HT-29 (cell line): ENCODE data around the gene IL1RL2. TPM values are rescaled to one million over a fixed set of nuclear protein-coding genes. Genes with fewer than 3 reads are reported as not detected.

Experiments used
- DNase-seq: peaks from one replicate; pipeline ENCODE4 v3.0.0-alpha.2; 2015; ENCODE audit warnings: low spot score
- total RNA-seq: library from RNA; depleted of rRNA; stranded (reverse); fragments of >200 nt; shearing (Covaris generic); gene quantifications from 2 replicates; pipeline ENCODE4 v1.2.3, GENCODE V29; 2014

Gene IL1RL2
- total RNA-seq, 1 experiment from 2014 or later = 2.4 TPM

DNA sequence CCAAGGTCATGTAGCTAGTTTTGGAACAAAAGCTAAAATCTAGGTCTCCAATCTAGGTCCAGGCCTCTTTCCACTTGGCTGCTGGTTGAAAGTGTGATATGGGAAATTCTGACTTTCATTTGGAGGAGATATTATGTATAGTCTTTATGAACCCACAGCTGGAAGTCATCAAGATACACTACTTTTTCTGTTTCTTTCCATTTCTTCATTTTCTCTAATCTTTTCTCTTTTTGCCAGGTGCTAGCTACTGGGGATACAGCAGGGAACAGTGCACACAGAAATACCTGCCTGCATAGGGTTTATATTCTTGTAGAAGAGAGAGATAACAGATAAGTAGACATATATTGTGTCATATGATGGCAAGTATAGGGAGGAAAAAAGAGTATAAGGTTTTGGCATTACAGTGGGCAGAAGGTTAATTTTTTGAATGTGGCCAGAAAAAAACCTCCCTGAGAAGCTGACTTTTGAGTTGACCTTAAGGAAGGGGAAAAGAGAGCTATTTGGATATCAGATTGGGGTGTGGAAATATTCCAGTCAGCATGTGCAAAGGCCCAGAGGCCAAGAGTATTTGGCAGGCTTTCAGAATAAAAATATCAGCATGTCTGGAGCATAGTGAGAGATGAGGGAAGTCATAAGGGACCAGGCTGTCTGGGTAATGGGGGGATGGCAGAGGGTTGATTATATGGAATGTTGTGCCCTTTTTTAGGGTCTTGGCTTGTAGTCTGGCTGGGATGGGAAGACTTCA is 28.6 kb upstream of the IL1RL2 start:
- no peak for DNase-seq

DNA sequence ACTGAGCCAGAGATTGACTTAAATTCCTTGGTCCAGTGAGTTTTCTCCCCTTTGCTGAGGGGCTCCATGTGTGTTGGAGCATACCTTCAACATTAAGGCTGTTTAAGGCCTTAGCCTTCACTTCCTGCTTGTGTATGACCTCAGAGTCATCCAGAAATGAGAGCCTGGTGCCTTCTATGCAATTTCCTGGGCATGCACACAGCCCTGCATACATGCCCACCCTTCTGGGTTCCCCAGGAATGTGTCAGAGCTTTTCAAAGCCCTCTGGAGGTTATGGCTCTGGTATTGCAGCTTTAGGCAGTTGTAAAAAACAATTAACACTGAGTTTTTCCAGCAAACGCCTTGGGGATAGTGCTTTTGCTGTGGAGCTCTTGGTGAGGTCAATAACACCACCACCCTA is 27.5 kb upstream of the IL1RL2 start:
- DNase-seq = peak; percentile 54

DNA sequence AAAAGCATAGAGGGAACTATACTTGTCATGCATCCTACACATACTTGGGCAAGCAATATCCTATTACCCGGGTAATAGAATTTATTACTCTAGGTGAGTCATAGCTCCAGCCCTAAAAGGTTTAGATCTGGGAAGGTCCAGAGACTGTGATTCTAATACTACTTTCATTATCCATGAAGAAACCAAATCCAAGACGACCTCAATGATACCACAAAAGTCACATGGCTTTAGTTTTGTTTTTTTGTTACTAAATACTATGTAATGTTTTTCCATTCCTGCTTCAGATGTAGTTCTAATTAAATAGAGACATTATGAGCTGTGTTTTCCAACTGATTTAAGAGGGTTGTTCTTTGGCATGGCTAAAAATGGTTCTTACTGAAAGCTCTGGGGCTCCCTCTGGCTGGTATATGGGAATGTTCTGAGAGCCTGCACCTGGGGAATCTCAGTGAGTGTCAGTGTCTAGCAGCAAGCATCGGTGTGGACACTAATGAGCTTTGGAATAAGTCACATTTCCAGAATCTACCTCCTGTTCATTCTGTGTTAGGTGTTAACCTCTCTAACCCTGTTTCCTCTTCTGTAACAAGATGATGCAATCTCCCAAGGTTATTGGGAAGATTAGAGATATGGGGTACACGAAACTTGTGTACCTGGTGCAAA is 20.5 kb upstream of the IL1RL2 start:
- peak; percentile 76 for DNase-seq

DNA sequence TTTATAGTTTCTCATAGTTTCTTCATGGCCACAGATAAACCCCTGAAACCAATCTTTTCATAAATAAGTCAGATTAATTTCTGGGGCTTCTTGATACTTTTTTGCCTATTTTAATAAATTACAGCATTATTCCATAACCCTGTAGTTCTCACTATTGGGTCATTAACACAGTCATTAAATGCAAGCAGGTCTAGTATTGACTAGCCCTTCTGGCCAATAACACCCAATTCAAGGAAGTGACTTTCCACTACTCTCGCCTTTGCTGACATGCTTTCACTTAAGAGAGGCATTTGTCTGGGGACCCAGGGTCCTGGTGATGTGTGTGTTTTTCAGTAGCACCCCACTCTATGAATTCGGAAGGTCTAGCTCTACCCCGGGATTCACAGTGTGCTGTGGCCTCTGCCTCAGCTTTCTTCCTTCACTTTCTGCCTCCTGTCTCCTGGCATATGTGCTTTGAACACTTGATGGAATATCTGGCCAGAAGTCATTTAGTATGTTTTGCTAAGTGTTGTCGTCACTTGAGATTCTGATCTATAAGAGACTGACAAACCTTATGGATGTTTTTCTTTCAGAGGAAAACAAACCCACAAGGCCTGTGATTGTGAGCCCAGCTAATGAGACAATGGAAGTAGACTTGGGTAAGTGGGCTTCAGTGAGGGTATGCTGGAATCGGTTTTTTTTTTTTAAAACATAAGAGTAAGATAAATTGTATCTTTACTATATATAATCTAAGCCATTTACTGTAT is 18.6 kb upstream of the IL1RL2 start:
- DNase-seq = no peak

DNA sequence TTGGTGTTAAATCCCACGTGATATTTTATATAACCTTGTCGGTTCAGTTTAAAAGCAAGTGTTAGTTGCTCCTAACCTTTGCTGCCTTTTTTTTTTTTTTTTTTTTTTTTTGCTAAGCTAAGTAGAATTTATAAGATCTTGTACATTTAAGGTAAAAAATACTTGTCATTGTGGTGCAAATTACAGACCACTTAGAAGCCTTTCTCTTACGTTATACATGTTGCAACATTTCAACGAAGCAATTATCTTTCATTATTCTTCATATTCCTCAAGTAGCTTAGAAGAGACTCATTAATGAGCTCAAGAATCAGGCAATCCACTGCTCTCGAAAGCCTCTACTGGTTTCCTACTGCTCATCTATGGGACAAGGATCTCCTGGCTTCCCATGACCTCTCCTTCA is 14.9 kb upstream of the IL1RL2 start:
- DNase-seq = no peak

DNA sequence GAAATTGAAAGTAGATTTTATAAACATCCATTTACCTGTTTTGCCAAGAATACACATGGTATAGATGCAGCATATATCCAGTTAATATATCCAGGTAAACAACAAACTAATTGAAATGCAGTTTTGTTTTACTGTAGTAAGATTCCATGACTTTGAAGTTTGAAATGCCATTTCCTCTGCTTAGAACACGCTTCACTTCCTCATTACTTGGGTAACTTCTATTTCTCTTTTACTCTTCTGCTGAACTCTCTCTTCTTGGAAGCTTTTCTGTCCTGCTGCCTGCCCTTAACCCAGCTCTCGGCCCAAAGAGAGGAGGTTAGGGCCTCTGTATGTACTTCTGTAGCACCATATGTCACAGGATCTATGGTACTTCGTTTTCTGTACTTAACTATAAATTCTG is 14.1 kb upstream of the IL1RL2 start:
- no peak for DNase-seq

DNA sequence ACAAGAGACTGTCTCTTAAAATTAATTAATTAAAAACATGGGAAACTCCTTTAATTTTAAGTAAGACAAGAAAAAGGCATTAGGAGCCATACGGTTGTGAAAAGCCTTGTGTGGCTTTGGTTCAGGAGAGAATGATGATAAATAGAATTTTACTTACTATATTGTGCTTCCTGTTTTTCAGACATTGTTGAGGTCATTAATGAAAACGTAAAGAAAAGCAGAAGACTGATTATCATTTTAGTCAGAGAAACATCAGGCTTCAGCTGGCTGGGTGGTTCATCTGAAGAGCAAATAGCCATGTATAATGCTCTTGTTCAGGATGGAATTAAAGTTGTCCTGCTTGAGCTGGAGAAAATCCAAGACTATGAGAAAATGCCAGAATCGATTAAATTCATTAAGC is 10.7 kb upstream of the IL1RL2 start:
- DNase-seq = no peak

DNA sequence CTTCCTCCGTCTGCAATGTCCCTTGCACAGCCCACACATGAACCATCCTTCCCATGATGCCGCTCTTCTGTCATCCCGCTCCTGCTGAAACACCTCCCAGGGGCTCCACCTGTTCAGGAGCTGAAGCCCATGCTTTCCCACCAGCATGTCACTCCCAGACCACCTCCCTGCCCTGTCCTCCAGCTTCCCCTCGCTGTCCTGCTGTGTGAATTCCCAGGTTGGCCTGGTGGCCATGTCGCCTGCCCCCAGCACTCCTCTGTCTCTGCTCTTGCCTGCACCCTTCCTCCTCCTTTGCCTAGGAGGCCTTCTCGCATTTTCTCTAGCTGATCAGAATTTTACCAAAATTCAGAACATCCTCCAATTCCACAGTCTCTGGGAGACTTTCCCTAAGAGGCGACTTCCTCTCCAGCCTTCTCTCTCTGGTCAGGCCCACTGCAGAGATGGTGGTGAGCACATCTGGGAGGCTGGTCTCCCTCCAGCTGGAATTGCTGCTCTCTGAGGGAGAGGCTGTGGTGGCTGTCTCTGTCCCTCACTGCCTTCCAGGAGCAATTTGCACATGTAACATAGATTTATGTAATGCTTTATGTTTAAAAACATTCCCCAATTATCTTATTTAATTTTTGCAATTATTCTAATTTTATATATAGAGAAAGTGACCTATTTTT is 8.9 kb upstream of the IL1RL2 start:
- no peak for DNase-seq

DNA sequence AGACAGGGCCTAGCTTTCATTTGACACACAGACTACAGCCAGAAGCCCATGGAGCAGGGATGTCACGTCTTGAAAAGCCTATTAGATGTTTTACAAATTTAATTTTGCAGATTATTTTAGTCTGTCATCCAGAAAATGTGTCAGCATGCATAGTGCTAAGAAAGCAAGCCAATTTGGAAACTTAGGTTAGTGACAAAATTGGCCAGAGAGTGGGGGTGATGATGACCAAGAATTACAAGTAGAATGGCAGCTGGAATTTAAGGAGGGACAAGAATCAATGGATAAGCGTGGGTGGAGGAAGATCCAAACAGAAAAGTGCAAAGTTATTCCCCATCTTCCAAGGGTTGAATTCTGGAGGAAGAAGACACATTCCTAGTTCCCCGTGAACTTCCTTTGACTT is 7.8 kb upstream of the IL1RL2 start:
- no peak for DNase-seq

DNA sequence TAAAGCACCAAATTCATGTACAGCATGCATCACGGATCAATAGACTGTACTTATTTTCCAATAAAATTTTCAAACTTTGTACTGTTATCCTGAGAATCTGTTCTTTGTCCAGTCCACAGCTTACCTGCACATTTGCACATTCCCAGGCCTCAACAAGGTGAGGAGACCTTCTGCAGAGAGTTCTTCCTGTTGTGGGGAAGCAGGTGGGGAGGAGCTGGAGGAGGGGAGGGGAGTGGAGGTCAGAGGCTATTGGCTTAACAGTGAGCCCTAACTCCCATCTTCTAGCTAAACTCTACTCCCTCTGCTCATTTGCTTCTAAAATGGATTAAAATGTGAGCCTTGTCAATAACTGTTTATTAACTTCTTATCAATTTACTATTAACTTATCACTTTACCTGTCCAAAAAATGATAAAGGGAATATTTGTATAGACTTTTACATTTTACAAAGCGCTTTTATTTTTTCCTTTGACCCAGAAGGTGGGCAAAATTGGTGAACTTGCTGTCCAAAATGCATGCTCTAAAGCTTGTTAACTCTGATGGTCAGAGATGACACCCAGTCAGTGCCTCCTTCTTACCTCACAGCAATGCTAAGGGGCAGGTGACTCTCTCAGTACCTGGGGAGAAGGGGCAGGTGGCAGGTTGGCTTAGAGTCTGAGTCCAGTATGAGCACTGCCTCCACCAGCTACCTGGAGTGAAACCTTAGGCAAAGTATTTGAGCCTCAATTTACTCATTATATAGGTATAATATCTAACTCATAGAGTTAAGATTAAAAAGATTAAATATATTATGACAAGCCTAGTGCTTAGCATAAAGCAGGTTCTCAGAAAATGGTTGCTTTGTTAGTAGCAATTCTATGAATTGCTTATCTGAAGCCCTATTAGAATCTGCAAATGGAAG is 6.8 kb upstream of the IL1RL2 start:
- DNase-seq = no peak

DNA sequence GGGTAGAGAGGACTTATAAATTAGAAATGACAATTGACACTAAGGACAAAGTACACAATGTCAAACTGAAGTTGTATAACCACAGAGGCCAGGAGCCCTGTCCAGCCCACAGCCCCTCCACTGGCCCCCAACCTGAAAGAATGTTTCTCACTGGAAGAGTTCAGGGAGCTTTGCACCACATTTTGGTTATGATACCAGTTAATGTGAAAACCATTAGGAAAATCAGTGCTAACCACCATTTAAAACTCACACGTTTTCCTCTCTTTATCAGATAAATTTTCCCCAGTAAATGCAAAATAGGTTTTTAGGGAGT is 6.2 kb upstream of the IL1RL2 start:
- DNase-seq = no peak

DNA sequence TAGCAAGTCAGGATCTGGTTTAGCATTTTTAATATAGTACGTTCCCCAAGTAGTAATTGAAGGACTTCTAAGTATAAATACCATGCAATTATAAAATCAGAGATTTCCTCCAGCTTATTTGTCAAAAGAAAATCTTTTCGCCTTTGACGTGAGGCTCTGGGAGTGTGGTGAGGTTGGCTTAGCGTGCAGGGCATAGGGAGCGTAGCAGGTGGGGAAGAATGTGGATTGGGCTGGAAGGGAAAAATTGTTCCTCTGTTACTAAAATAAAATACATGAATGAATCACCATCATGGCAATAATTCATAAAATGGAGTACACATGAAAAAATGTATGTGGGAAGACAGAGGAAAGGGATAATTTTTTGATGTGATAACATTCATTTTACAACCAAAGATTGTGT is 5.4 kb upstream of the IL1RL2 start:
- no peak for DNase-seq

DNA sequence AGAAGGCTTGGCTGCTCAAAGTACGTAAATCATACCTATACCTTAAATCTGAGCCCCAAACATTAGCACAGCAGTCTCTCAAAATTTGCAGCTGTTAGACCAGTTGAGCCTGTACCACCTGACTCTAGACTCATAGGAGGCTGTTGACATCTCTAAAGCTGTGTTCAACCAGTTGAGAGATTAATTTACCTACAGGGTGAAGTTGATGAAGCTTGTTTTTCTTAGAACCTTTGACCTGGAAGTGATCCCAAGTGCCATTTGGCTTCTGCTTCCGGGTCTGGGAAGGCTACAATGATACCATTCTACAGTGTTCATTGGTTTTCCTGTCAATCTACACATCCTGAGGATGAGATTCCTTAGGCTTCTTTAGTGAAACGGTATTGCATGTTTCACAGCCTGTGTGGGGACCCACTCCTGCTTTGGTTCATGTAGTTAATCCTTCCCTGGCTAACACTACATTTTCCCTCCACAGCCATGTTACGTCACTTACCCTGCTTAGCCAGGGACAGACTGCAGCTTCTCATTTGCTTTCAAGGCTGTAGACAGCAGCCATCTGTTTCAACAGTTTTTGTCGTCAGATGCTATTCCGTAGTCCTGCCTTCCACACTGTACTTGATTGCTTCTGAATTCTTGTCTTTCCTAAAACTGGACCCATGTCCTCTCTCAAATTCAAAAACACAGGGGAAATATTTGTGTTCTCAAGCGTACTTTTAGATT is 4.7 kb upstream of the IL1RL2 start:
- DNase-seq = no peak

DNA sequence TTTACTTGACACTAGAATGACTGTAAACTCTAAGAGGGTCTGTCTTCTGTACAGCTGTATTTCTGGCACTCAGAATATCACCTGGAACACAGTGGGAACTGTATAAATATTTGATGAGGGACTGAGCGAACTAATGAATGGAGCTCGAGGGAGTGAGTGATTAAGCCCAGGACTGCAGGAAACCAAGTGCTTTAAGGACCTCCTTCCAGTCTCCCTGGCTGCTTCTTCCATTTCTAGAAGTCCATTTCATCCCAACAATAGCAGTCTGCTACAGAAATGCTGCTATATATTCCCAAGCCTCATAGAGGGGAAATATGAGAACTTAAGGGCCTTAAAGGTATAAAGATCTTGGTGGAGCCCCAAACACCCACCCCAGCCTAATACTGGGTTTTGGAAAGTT is 2.8 kb upstream of the IL1RL2 start:
- no peak for DNase-seq

DNA sequence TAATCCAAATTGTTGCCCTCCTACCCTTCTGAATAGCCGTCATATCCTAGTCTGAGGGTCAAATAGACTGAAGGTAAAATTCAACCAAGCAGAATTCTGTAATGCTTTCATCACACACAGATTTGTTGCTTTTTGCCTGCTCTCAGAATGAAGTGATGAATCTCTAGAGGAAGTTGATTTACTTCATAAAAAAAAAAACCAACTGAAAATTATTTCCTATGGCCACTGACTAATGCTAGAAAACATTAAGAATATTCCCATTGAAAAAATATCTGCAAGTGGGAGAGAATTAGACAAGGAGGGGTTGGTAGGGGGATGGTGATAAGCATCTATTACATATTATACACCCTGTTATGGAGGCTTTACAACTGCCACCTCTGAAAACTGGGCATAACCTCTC is 2.3 kb upstream of the IL1RL2 start:
- no peak for DNase-seq

DNA sequence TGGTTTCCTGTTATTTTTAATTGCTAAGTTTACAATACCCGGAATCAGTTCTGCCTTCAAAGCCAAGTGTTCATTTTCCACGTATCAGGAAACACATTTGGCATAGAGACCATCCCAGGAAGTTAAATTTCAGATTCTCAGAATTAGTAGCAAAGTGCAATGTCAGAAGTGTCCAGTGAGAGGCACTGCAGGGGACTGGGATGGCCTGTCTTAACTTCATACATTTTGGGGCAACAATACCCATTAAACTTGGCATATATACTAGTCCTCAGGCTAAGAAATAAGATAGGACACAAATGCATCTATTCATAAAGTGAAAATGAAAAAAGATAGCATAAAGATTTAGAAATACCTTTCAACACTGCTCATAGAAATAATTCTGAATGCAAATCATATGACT is 1.5 kb upstream of the IL1RL2 start:
- no peak for DNase-seq

DNA sequence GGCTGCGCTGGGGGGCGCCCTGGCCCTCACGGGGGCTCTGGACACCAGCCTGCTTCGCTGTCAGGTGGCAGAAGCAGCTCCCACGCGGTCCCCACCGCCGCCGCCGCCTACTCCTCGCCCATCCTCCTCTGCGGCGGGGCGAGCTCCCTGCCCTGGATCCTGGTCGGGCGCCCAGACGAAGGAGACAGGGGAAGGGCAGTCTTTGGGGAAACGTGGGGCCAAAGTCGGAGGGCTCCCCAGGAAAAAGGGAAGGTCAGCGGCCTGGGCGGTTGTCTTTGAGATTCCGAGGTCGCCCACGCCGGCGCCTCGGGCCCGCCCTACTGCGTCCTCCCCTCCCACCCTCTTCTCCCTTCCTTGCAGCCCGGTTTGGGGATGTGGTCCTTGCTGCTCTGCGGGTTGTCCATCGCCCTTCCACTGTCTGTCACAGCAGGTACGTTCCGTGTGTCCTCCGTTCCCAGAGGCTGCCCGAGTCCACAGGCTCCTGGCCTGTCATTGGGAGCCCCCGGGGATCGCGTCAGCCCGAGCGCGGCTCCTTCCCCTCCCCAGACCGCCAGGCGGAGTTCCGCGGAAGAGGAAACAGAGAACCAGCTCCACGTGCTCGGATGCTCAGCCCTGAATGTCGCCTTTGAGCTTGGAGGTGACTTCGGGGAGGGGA is 800 bp downstream of the IL1RL2 start:
- peak; percentile 69 for DNase-seq

DNA sequence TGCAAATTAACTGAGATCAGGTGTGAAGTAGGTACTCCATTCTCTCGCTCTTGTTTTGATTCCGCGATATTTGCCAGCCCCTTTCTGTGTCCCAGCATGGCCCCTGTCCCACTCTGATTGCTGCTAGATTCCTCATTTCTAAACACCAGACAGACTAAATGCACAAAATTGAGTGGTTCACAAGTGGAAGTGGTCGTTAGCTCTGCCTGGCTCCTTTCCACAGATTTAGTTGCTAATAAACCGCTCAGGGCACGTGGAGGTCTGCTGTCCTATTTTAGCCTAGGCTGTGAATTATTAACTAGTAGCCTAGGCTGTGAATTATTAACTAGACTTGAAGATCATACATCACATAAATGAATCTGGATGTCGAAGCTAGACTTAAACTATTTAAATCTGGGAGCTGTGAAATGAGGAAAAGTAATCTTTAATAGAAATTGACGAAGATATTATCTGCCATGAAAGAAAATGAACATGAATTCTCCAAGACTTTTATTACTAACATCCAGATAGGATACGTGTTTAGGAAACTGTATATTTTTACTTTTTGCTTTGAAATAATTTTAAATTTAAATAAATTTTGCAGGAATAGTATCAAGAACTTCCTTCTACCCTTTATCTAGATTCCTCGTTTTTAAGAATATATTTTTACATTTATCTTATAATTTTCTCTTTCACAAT is 3.7 kb downstream of the IL1RL2 start:
- DNase-seq = peak; percentile 51

DNA sequence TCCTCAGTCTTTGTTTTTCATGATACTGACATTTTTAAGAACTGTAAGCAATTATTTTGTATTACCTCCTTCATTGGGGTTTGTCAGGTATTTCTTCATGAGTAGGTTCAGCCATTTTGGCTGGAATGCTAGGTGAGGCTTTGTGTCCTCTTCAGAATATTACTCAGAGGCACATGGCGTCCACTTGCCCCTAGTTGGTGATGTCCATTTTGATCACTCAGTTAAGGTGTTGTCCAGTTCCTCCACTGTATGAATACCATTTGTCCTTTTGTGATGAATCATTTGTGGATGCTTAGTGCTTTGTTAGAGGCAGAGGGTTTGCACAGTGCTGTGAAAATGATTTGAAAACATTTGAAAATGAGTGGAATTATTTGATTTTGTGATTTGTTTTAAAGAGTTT is 4.7 kb downstream of the IL1RL2 start:
- DNase-seq = no peak

DNA sequence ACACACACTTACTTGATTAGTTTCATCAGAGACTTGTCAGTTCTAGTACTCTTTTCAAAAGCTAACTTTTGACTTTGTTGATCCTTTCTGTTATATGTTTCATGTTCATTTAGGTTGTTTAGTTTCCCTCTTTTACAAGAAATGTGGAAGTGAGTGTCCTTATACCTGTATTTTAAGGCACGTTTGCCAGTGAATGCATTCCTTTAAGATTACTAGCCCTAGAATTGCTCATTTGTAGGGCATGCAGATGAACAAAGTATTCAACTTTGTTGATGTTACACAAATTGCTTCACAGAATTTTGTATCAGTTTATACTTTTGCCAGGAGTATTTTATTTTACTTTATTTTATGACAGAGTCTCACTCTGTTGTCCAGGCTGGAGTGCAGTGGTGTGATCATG is 6.3 kb downstream of the IL1RL2 start:
- no peak for DNase-seq
